Smooth muscle cell of the umbilical artery (primary cell): Measurements from ENCODE around the gene TMED4. TPM values are rescaled to one million over a fixed set of nuclear protein-coding genes. Genes with fewer than 3 reads are reported as not detected.

Experiments
- total RNA-seq: library from RNA; depleted of rRNA; stranded (reverse); fragments of >200 nt; gene quantifications from 2 replicates; pipeline ENCODE4 v1.2.3, GENCODE V29; 2014

TMED4 gene
- 189 and 242 TPM in 2 replicates for total RNA-seq

GRCh38 chr7:44581879-44582603 lies at the start of gene TMED4:
TSS of gene TMED4 (minus strand) at chr7:44582231. CDS start at chr7:44582206, 25 bp downstream.

GRCh38 chr7:44606341-44607140 lies 24.5 kb upstream of the TMED4 start, which contains the start of gene OGDH:
TSS of gene OGDH (plus strand) at chr7:44606627. CDS start at chr7:44624344, 17,717 bp downstream.

GRCh38 chr7:44573464-44574286 lies 8.4 kb downstream of the TMED4 start, which contains the start of gene DDX56:
TSS of gene DDX56 (minus strand) at chr7:44573908. CDS start at chr7:44573895, 13 bp downstream.

DNA sequence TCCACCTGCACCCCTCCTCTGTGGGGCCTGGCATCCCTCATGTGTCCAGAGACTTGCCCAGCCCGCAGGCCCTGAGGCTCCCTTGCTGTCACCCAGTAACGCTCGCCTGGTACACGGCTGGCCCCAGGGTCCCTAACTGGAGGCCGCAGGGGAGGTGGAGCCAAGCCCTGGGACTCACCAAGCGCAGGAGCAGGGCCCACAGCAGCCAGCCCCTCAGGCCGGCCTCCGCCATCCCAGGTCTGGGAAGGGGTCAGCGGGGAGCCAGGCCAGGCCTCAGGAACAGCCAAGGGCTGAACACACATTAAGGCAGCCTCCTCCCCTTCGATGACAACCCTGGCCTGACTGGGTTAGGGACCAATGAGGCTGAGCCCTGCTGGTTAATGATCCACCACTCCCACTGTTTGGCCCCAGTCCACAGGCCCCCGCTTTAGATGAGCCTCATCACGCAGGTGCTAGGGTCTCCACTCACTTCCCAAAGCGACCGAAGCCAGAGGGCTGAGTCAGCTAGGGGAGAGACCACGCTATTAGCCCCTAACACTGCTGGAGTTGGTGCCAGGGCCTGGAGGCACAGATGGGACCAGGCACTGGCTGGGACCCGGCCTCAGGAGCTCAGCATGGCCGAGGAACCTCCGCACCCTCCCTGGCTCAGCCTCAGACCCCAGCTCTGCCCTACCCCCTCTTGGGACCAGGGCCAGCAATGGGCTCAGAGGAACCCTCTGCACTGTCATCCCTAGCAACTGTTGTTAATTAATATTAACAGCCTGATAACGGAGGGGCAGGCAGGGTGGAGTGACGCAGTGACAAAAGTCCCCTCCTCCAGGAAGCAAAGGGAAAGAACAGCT lies 40.8 kb downstream of the TMED4 start, which contains the start of gene NPC1L1:
TSS of gene NPC1L1 (minus strand) at position 303 of the 842 bp plus-strand sequence. CDS start at position 232, 71 bp downstream.

Other genes with a start within 250 kb of the TMED4 start
- gene NUDCD3, start 91.6 kb downstream of the TMED4 start, total RNA-seq = 53.7 and 110 TPM in 2 replicates
- gene NPC1L1, start 40.9 kb downstream of the TMED4 start, total RNA-seq = under 0.01 TPM in 1 of 2 replicates, not detected in the other
- 39.8 and 48.2 TPM in 2 replicates for gene DDX56, start 8.3 kb downstream of the TMED4 start, total RNA-seq
- 79.6 and 136 TPM in 2 replicates for gene OGDH, start 24.4 kb upstream of the TMED4 start, total RNA-seq
- 9.8 and 21.3 TPM in 2 replicates for gene ZMIZ2, start 166.6 kb upstream of the TMED4 start, total RNA-seq
- 1,673 and 2,143 TPM in 2 replicates for gene PPIA, start 214.4 kb upstream of the TMED4 start, total RNA-seq